ENCODE data around the gene RFPL4A.
"Not testable (repeated sequence)": the region's sequence is repeated elsewhere in the genome, so short reads cannot be mapped to it uniquely, and the experiment has no call there.

RFPL4A gene

DNA sequence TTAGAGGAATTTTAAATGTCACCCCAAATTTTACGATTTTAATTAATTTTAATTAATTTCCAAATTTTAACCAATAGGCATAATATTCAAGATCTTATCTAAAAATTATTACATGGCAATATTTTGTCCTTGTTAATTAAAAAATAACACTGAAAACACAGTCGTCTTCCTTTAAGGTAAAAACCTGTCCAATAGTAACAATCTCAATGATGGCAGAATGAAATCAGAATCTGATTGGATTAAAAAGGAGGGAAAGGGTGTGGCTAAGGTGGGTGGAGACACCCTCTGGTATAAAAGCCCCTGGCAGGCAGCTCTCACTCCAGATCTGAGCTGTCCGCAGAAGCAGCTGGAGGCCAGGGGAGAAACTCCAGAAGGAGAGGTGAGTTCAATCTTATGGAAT, at the start of gene RFPL4A:
Gene RFPL4A, plus strand, starts transcription at position 301 of the 400 bp plus-strand sequence. CDS start 2,704 bp downstream, outside the sequence.
- not testable (repeated sequence) for H3K36me3 ChIP-seq; H3K9me3 ChIP-seq (replicated peaks in 1 of 11); H3K4me3 ChIP-seq; H4K20me1 ChIP-seq; H3K27ac ChIP-seq; H3K9ac ChIP-seq; H3K27me3 ChIP-seq; H3K4me2 ChIP-seq; H3K4me1 ChIP-seq

DNA sequence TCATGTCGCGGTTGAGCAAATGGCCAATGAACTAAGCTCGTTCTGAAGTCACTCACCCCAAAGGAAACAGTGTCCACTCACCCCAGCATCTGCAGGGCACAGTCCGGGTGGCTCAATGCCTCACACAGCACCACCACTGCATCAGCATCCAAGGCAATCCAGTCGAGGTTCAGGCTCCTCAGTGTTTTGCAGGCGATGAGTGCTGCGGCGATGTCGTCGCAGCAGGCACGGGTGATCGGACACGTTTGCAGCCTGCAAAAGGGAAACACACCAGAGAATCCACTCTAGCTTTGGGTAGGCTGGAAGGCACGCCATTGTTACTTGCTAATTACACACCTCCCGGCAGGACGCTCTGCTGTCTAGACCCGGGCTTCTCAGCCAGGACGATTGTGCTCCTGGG, 47.2 kb upstream of the RFPL4A start:
- no peaks in the 10 kb centered on the region for H3K27me3 ChIP-seq
- H4K20me1 ChIP-seq = no peaks in the 10 kb centered on the region; a peak in 1 of 22 replicates
- peaks cover 0 to 5% (median 0%) of the 10 kb centered on the region in 11 experiments; a peak in 2 of 22 replicates for H3K9me3 ChIP-seq (replicated peaks in 1 of 11)
- no peaks in the 10 kb centered on the region for H3K36me3 ChIP-seq
- H3K4me3 ChIP-seq = no peak overlapping the region
- no peak overlapping the region for H3K4me2 ChIP-seq
- TF ChIP-seq Cebpa-rat (IDR thresholded peaks at IDR 0.05) = no peak
- no peak overlapping the region for H3K9ac ChIP-seq
- H3K4me1 ChIP-seq = peaks cover 8 to 16% (median 12%) of the 10 kb centered on the region in 10 experiments
- H3K27ac ChIP-seq = no peak overlapping the region

GRCh38 chr19:55712804-55713631, 45.9 kb upstream of the RFPL4A start:
- Histone ChIP-seq H3K9me3 (replicated peaks in 1 of 11) (peaks cover 2 to 11% (median 7%) of the 10 kb centered on the region in 11 experiments; a peak in 12 of 22 replicates), H4K20me1 (no peaks in the 10 kb centered on the region), H3K9ac (no peak overlapping the region), H3K27ac (no peak overlapping the region), H3K4me3 (no peak overlapping the region), H3K4me2 (no peak overlapping the region), H3K27me3 (no peaks in the 10 kb centered on the region), H3K4me1 (peaks cover 0 to 13% (median 10%) of the 10 kb centered on the region in 10 experiments; a peak in 15 of 20 replicates), H3K36me3 (no peaks in the 10 kb centered on the region)
- no peak for TF ChIP-seq Cebpa-rat (IDR thresholded peaks at IDR 0.05)

DNA sequence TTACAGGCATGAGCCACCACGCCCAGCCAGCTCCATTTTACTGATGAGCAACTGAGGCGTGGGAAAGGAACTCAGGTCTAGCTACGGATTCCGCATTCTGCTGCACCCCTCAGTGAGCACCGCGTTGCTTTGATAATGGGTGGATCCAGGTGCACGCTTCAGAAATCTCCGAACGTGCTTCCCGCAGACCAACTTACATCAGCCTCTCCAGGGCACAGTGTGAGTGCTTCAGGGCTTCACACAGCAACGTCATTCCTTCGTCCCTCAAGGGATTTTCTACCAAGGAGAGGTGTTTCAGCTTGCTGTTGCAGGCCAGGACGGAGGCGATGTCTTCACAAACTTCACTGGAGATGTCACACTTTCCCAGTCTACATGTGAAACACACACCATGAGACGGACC, 42.4 kb upstream of the RFPL4A start:
- H3K4me3 ChIP-seq = no peak overlapping the region
- H3K27me3 ChIP-seq = no peaks in the 10 kb centered on the region
- H3K9ac ChIP-seq = no peak overlapping the region
- TF ChIP-seq Cebpa-rat (IDR thresholded peaks at IDR 0.05) = no peak
- H3K4me2 ChIP-seq = no peak overlapping the region
- no peaks in the 10 kb centered on the region for H3K4me1 ChIP-seq
- H3K36me3 ChIP-seq = no peaks in the 10 kb centered on the region
- no peaks in the 10 kb centered on the region for H4K20me1 ChIP-seq
- peaks cover 32 to 44% (median 40%) of the 10 kb centered on the region in 11 experiments for H3K9me3 ChIP-seq (replicated peaks in 1 of 11)
- no peak overlapping the region for H3K27ac ChIP-seq

- Histone ChIP-seq H3K9me3 (replicated peaks in 1 of 11) (peaks cover 39 to 52% (median 47%) of the 10 kb centered on the region in 11 experiments), H3K27ac (no peak overlapping the region), H3K4me2 (no peak overlapping the region), H3K4me3 (no peak overlapping the region), H3K4me1 (no peaks in the 10 kb centered on the region), H4K20me1 (no peaks in the 10 kb centered on the region), H3K36me3 (no peaks in the 10 kb centered on the region), H3K27me3 (no peaks in the 10 kb centered on the region), H3K9ac (no peak overlapping the region)
- TF ChIP-seq Cebpa-rat (IDR thresholded peaks at IDR 0.05) = no peak
Measured at GRCh38 chr19:55717251-55717650, 41.6 kb upstream of the RFPL4A start.

DNA sequence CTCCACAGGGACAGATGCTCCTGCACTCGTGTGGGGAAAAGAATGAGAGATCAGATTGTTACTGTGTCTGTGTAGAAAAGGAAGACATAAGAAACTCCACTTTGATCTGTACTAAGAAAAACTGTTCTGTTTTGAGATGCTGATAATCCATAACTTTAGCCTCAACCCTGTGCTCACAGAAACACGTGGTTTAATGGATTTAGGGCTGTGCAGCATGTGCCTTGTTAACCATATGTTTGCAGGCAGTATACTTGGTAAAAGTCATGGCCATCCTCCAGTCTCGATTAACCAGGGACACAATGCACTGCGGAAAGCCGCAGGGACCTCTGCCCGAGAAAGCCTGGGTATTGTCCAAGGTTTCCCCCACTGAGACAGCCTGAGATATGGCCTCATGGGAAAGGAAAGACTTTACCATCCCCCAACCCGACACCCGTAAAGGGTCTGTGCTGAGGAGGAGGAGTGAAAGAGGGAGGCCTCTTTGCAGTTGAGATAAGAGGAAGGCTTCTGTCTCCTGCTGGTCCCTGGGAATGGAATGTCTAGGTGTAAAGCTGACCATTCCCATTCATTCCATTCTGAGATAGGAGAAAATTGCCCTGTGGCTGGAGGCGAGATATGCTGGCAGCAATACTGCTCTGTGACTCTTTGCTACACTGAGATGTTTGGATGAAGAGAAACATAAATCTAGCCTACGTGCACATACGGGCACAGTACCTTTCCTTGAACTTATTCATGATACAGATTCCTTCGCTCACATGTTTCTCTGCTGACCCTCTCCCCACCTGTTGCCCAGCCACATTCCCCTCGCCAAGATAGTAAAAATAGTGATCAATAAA, 40.8 kb upstream of the RFPL4A start:
- H3K9ac ChIP-seq, H3K4me1 ChIP-seq, H3K4me3 ChIP-seq, H3K27me3 ChIP-seq, H3K36me3 ChIP-seq, H4K20me1 ChIP-seq, H3K4me2 ChIP-seq, H3K27ac ChIP-seq: not testable (repeated sequence)
- H3K9me3 ChIP-seq (replicated peaks in 1 of 11) = peaks cover 43 to 56% (median 51%) of the 10 kb centered on the region in 11 experiments

- H3K9me3 ChIP-seq (replicated peaks in 1 of 11) = peaks cover 43 to 56% (median 50%) of the 10 kb centered on the region in 11 experiments
- no peaks in the 10 kb centered on the region for H3K36me3 ChIP-seq
- TF ChIP-seq Cebpa-rat (IDR thresholded peaks at IDR 0.05) = no peak
- no peak overlapping the region for H3K4me2 ChIP-seq
- H4K20me1 ChIP-seq = no peaks in the 10 kb centered on the region
- H3K4me3 ChIP-seq = no peak overlapping the region
- H3K9ac ChIP-seq = no peak overlapping the region
- 0 out of 20 replicates have a peak, but pooled peaks cover 0 to 5% (median 0%) of the 10 kb centered on the region in 10 experiments for H3K4me1 ChIP-seq
- no peaks in the 10 kb centered on the region for H3K27me3 ChIP-seq
- H3K27ac ChIP-seq = no peak overlapping the region
Measured at GRCh38 chr19:55720214-55720746, 38.6 kb upstream of the RFPL4A start.

GRCh38 chr19:55720801-55721200, 38.1 kb upstream of the RFPL4A start:
- H3K9me3 ChIP-seq (replicated peaks in 1 of 11) = peaks cover 43 to 56% (median 50%) of the 10 kb centered on the region in 11 experiments
- no peak overlapping the region for H3K4me3 ChIP-seq
- H3K4me2 ChIP-seq = no peak overlapping the region
- H3K9ac ChIP-seq = no peak overlapping the region
- H4K20me1 ChIP-seq = no peaks in the 10 kb centered on the region
- no peaks in the 10 kb centered on the region for H3K27me3 ChIP-seq
- H3K36me3 ChIP-seq = no peaks in the 10 kb centered on the region
- H3K27ac ChIP-seq = no peak overlapping the region
- H3K4me1 ChIP-seq = 0 out of 20 replicates have a peak, but pooled peaks cover 0 to 5% (median 0%) of the 10 kb centered on the region in 10 experiments
- TF ChIP-seq Cebpa-rat (IDR thresholded peaks at IDR 0.05) = no peak

DNA sequence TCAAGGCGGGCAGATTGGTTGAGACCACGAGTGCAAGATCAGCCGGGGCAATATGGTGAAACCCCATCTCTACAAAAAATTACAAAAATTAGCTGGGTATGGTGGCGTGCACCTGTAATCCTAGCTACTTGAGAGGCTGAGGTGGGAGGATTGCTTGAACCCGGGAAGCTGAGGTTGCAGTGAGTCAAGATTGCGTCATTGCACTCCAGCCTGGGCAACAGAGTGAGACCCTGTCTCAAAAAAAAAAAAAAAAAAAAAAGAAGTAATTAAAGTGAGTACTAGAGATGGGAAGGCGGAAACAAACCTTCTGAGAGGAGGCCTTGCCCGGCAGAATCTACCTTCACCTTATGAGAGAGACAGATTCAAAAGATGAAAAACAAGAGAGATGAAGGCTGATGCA, 35.4 kb upstream of the RFPL4A start:
- Histone ChIP-seq H3K36me3 (no peaks in the 10 kb centered on the region), H3K9ac (no peak overlapping the region), H3K27ac (no peak overlapping the region), H4K20me1 (no peaks in the 10 kb centered on the region), H3K4me3 (no peak overlapping the region), H3K4me2 (peak overlapping the region in 2 of 11 experiments; percentile 17 to 26; a peak in 2 of 22 replicates), H3K27me3 (no peaks in the 10 kb centered on the region), H3K4me1 (0 out of 20 replicates have a peak, but pooled peaks cover 0 to 5% (median 0%) of the 10 kb centered on the region in 10 experiments), H3K9me3 (replicated peaks in 1 of 11) (peaks cover 35 to 42% (median 41%) of the 10 kb centered on the region in 11 experiments)
- 0 out of 22 replicates have a peak, but pooled peaks of 1 of the 11 experiments have one; percentile 47 for TF ChIP-seq Cebpa-rat (IDR thresholded peaks at IDR 0.05)

DNA sequence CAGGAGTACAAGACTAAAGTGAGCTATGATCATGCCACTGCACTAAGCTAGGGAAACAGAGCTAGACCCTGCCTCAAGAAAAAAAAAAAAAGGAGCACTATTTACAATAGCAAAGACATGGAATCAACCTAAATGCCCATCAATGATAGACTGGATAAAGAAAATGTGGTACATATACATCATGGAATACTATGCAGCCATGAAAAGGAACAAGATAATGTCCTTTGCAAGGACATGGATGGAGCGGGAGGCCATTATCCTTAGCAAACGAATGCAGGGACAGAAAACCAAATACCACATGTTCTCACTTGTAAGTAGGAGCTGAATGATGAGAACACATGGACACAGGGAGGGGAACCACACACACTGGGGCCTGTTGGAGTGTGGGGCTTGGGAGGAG, 28.5 kb upstream of the RFPL4A start:
- not testable (repeated sequence) for H3K4me1 ChIP-seq, H3K4me2 ChIP-seq, H3K27me3 ChIP-seq, H3K36me3 ChIP-seq, H3K4me3 ChIP-seq, H3K9ac ChIP-seq, H4K20me1 ChIP-seq, H3K27ac ChIP-seq
- peaks cover 0 to 15% (median 12%) of the 10 kb centered on the region in 11 experiments; a peak in 15 of 22 replicates for H3K9me3 ChIP-seq (replicated peaks in 1 of 11)

Measured in BLaER1 treated with 17β-estradiol and CSF1 and Interleukin-3, amounts not matched to agents 10 nM and 100 nM (cell line).